Left renal pelvis (tissue), 4 donors: ENCODE results near the gene DKK3. TPM values are rescaled to one million over a fixed set of nuclear protein-coding genes. Genes with fewer than 3 reads are reported as not detected.
A peak's percentile ranks its signal among the peaks of the same experiment; 100 is the strongest.
"Not testable (repeated sequence)": the region's sequence is repeated elsewhere in the genome, so short reads cannot be mapped to it uniquely, and the experiment has no call there.

ENCODE experiments used
- DNase-seq, 4 donors: peaks; one replicate each; pipeline ENCODE4 v3.0.0-alpha.2; 2013; ENCODE audit warnings: low read depth in 4 of 4, low spot score in 3 of 4
- polyA plus RNA-seq, 4 donors: library from polyadenylated mRNA; unstranded; fragments of 120-200 nt; gene quantifications; one replicate each; pipeline ENCODE4 v1.2.1, GENCODE V29; 2013; ENCODE audit not compliant: insufficient read length in 4 of 4

Gene DKK3
- 100 to 1,000 TPM in 1 of 4 donors, 10 to 100 TPM in 3; 47.6 to 320 (median 95.1) TPM for polyA plus RNA-seq

GRCh38 chr11:12007769-12008737, at the start of gene DKK3:
TSS of gene DKK3 (minus strand) at chr11:12008626. CDS start at chr11:12008582, 44 bp downstream.
- DNase-seq, result no peak

GRCh38 chr11:12057299-12057980, 49.0 kb upstream of the DKK3 start:
- no peak for DNase-seq

- no peak for DNase-seq
These were observed 47.7 kb upstream of the DKK3 start for GRCh38 chr11:12056119-12056518.

GRCh38 chr11:12053606-12054361, 45.4 kb upstream of the DKK3 start:
- DNase-seq, result no peak

- no peak for DNase-seq
These were observed 44.5 kb upstream of the DKK3 start for GRCh38 chr11:12052676-12053605.

- DNase-seq, result no peak
These were observed 42.8 kb upstream of the DKK3 start for GRCh38 chr11:12051287-12051662.

GRCh38 chr11:12050470-12051286, 42.3 kb upstream of the DKK3 start:
- DNase-seq, result no peak

GRCh38 chr11:12048936-12049790, 40.7 kb upstream of the DKK3 start:
- DNase-seq, result no peak

GRCh38 chr11:12046636-12047236, 38.3 kb upstream of the DKK3 start:
- DNase-seq, result no peak

GRCh38 chr11:12045914-12046635, 37.6 kb upstream of the DKK3 start:
- DNase-seq, result no peak

- no peak for DNase-seq
These were observed 36.4 kb upstream of the DKK3 start for GRCh38 chr11:12044799-12045198.

- peak in 2 of 4 donors; percentile 51 to 63 for DNase-seq
These were observed 35.7 kb upstream of the DKK3 start for GRCh38 chr11:12043959-12044791.

GRCh38 chr11:12043221-12043620, 34.8 kb upstream of the DKK3 start:
- no peak for DNase-seq

GRCh38 chr11:12042215-12042676, 33.8 kb upstream of the DKK3 start:
- DNase-seq, result no peak

GRCh38 chr11:12040719-12041118, 32.3 kb upstream of the DKK3 start:
- DNase-seq, result not testable (repeated sequence)

GRCh38 chr11:12032968-12033367, 24.5 kb upstream of the DKK3 start:
- no peak for DNase-seq
